ENCODE data around the gene ICAM4.

The ICAM4 gene

DNA sequence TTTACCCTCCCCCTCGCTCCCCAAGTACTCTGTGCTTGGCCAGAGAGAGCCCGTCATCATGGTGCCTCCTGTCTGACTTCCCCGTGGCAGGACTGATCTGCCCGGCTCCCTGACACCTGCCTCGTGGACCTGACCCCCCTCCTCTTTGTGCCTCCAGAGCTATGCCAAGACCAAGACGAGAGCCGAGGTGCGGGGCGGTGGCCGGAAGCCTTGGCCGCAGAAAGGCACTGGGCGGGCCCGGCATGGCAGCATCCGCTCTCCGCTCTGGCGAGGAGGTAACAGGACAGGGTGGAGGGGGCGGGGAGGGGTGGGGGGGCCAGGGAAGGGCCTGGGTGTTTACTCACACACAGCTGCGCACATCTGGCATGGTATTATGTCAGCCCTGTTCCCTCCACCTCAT is 30.2 kb upstream of the ICAM4 start:
- TF ChIP-seq EGR1 (IDR thresholded peaks at IDR 0.05) (no peak), MAX (IDR thresholded peaks at IDR 0.05) (no peak), FOXM1 (IDR thresholded peaks at IDR 0.05; ENCODE audit: borderline replicate concordance, low read depth) (no peak), CREB1 (IDR thresholded peaks at IDR 0.05; ENCODE audit: low read depth) (no peak), RAD21 (IDR thresholded peaks at IDR 0.05; ENCODE audit: low read depth) (no peak), YY1 (IDR thresholded peaks at IDR 0.05; ENCODE audit: low read depth) (no peak), TCF12 (IDR thresholded peaks at IDR 0.05; ENCODE audit: low read depth) (no peak), NFIC (IDR thresholded peaks at IDR 0.05) (no peak), EP300 (IDR thresholded peaks at IDR 0.05; ENCODE audit: borderline replicate concordance) (no peak), TAF1 (IDR thresholded peaks at IDR 0.05; ENCODE audit: low read depth) (no peak), TEAD4 (IDR thresholded peaks at IDR 0.05) (no peak), USF1 (IDR thresholded peaks at IDR 0.05) (no peak), CEBPB (IDR thresholded peaks at IDR 0.05) (no peak), ZBTB7A (IDR thresholded peaks at IDR 0.05; ENCODE audit: low read depth) (no peak)
- TF ChIP-seq, protein P1, sequence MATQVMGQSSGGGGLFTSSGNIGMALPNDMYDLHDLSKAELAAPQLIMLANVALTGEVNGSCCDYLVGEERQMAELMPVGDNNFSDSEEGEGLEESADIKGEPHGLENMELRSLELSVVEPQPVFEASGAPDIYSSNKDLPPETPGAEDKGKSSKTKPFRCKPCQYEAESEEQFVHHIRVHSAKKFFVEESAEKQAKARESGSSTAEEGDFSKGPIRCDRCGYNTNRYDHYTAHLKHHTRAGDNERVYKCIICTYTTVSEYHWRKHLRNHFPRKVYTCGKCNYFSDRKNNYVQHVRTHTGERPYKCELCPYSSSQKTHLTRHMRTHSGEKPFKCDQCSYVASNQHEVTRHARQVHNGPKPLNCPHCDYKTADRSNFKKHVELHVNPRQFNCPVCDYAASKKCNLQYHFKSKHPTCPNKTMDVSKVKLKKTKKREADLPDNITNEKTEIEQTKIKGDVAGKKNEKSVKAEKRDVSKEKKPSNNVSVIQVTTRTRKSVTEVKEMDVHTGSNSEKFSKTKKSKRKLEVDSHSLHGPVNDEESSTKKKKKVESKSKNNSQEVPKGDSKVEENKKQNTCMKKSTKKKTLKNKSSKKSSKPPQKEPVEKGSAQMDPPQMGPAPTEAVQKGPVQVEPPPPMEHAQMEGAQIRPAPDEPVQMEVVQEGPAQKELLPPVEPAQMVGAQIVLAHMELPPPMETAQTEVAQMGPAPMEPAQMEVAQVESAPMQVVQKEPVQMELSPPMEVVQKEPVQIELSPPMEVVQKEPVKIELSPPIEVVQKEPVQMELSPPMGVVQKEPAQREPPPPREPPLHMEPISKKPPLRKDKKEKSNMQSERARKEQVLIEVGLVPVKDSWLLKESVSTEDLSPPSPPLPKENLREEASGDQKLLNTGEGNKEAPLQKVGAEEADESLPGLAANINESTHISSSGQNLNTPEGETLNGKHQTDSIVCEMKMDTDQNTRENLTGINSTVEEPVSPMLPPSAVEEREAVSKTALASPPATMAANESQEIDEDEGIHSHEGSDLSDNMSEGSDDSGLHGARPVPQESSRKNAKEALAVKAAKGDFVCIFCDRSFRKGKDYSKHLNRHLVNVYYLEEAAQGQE (IDR thresholded peaks at IDR 0.05; ENCODE audit: low read depth) = no peak

GRCh38 chr19:10256970-10257615 is 29.7 kb upstream of the ICAM4 start:
- TF ChIP-seq ZBTB7A (IDR thresholded peaks at IDR 0.05; ENCODE audit: low read depth) (no peak), EGR1 (IDR thresholded peaks at IDR 0.05) (no peak), YY1 (IDR thresholded peaks at IDR 0.05; ENCODE audit: low read depth) (no peak), EP300 (IDR thresholded peaks at IDR 0.05; ENCODE audit: borderline replicate concordance) (no peak), NFIC (IDR thresholded peaks at IDR 0.05) (no peak), RAD21 (IDR thresholded peaks at IDR 0.05; ENCODE audit: low read depth) (no peak), TCF12 (IDR thresholded peaks at IDR 0.05; ENCODE audit: low read depth) (no peak), CEBPB (IDR thresholded peaks at IDR 0.05) (no peak), MAX (IDR thresholded peaks at IDR 0.05) (no peak), CREB1 (IDR thresholded peaks at IDR 0.05; ENCODE audit: low read depth) (no peak), USF1 (IDR thresholded peaks at IDR 0.05) (no peak), TEAD4 (IDR thresholded peaks at IDR 0.05) (no peak), TAF1 (IDR thresholded peaks at IDR 0.05; ENCODE audit: low read depth) (no peak)
- TF ChIP-seq, protein P1 (IDR thresholded peaks at IDR 0.05; ENCODE audit: low read depth) = no peak

DNA sequence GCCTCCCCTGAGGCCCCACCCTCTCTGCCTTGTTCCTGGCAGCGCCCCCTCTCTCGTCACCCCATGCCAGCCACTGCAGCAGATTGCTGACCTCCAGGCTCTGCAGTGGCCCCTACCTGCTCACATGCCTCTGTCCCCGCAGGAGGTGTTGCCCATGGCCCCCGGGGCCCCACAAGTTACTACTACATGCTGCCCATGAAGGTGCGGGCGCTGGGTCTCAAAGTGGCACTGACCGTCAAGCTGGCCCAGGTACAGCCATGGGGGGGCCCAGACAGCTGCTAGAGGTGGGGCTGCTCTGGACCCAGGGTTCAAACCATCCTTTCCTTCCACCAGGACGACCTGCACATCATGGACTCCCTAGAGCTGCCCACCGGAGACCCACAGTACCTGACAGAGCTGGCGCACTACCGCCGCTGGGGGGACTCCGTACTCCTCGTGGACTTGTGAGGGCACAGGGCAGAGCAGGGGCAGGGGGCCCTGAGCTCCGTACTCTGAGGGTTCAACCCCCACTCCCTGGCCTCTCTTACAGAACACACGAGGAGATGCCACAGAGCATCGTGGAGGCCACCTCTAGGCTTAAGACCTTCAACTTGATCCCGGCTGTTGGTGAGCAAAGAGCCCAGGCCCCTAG is 28.6 kb upstream of the ICAM4 start:
- TF ChIP-seq ZBTB7A (IDR thresholded peaks at IDR 0.05; ENCODE audit: low read depth) = no peak
- TF ChIP-seq RAD21 (IDR thresholded peaks at IDR 0.05; ENCODE audit: low read depth) = no peak
- no peak for TF ChIP-seq CEBPB (IDR thresholded peaks at IDR 0.05)
- TF ChIP-seq USF1 (IDR thresholded peaks at IDR 0.05) = no peak
- TF ChIP-seq CREB1 (IDR thresholded peaks at IDR 0.05; ENCODE audit: low read depth) = no peak
- no peak for TF ChIP-seq MAX (IDR thresholded peaks at IDR 0.05)
- TF ChIP-seq NFIC (IDR thresholded peaks at IDR 0.05) = no peak
- TF ChIP-seq TAF1 (IDR thresholded peaks at IDR 0.05; ENCODE audit: low read depth) = no peak
- TF ChIP-seq EGR1 (IDR thresholded peaks at IDR 0.05) = no peak
- TF ChIP-seq, protein P1 (IDR thresholded peaks at IDR 0.05; ENCODE audit: low read depth) = no peak
- no peak for TF ChIP-seq FOXM1 (IDR thresholded peaks at IDR 0.05; ENCODE audit: borderline replicate concordance, low read depth)
- no peak for TF ChIP-seq TCF12 (IDR thresholded peaks at IDR 0.05; ENCODE audit: low read depth)
- no peak for TF ChIP-seq YY1 (IDR thresholded peaks at IDR 0.05; ENCODE audit: low read depth)
- no peak for TF ChIP-seq EP300 (IDR thresholded peaks at IDR 0.05; ENCODE audit: borderline replicate concordance)
- no peak for TF ChIP-seq TEAD4 (IDR thresholded peaks at IDR 0.05)
